ENCODE results near the gene RTN4RL1.

RTN4RL1 gene

GRCh38 chr17:1945621-1946020, 79.5 kb downstream of the RTN4RL1 start:
- no peak for TF ChIP-seq CTCF (IDR thresholded peaks at IDR 0.05)

DNA sequence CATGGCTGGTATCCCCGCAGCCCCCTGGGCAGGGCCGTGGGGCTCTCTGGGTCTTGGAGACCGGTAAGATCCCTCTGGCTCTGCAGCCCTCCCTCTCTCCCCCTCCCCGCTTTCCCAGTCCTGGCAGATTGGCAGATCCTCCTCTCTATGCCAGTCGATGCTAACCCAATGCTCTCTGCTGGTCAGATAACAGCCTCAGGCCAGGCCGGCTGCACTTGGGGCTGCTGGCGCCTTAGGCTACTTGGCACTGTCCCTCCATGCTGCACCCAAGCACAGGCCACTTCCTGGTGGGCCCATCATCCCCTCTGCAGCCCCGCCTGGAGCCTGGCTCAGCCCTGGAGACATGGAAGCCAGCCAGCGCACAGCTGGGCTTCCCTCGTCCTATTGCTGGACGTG, 81.7 kb downstream of the RTN4RL1 start:
- no peak for TF ChIP-seq CTCF (IDR thresholded peaks at IDR 0.05)

DNA sequence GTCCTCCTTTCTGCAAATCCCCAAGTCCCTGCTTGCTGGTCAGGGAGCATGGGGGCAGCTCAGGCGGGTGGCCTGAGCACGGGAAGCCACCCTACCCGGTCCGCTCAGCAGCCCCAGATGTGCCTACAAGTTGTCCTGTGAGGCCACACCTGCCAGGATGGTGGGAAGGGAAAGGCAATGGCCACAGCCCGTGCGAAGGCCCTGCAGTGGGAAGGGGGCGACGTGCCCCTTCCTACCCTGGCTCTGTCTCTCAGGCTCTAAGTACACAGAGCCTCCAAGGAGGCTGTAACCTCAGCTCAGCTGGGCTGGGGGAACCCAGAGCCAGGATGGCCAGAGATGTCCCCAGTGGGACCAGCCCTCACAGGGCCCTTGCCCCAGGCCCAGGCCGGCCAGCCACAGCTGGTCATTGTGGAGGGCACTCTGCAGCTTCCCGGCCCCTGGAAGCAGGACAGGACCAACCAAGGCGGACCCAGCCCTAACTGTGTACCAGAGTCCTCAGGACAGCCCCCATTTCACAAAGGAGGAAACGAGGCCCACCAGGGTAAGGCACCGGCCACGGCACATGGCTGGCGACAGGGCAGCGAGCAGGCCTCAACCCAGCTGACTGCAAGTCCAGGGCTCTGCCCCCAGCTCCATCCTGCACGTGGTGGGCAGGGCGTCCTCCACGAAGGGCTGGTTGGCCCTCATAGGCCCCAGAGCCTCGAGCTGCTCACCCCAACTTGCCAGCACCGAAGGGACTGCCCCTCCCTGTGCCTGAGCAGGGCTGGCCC, 82.3 kb downstream of the RTN4RL1 start:
- no peak for TF ChIP-seq CTCF (IDR thresholded peaks at IDR 0.05)

DNA sequence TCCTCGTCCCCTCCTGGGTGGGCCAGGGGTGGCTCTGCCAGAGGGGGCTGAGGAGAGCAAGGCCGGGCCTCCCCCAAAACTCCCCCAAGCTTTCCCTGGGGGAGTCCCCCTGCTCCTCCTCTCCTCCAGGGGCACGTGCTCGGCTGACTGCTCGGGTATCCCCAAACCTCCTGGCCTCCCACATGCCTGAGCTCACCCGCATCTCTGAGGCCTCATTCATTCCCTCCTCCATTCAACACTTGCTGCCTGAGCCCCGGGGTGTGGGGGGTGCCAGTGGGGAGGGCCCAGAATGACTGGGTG, 83.1 kb downstream of the RTN4RL1 start:
- TF ChIP-seq CTCF (IDR thresholded peaks at IDR 0.05) = no peak

GRCh38 chr17:1941272-1942065, 83.7 kb downstream of the RTN4RL1 start:
- no peak for TF ChIP-seq CTCF (IDR thresholded peaks at IDR 0.05)

DNA sequence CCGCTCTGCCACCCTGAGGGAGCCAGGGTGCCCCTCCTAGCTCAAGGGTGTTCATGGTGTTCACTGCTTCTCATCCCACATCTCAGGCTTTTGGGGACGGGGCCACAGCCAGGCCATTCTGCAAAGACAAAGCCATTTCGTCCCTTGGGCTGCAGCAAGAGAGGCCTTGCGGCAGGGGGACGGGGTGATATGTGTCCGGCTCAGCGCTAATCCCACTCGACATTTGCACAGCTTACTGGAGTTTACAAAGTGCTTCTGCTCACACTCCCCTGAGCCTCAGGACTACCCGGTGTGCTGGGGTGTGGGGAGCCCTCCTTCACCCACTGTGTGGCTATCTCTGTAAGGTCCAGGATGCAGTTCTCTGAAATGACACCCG, 84.3 kb downstream of the RTN4RL1 start:
- no peak for TF ChIP-seq CTCF (IDR thresholded peaks at IDR 0.05)

DNA sequence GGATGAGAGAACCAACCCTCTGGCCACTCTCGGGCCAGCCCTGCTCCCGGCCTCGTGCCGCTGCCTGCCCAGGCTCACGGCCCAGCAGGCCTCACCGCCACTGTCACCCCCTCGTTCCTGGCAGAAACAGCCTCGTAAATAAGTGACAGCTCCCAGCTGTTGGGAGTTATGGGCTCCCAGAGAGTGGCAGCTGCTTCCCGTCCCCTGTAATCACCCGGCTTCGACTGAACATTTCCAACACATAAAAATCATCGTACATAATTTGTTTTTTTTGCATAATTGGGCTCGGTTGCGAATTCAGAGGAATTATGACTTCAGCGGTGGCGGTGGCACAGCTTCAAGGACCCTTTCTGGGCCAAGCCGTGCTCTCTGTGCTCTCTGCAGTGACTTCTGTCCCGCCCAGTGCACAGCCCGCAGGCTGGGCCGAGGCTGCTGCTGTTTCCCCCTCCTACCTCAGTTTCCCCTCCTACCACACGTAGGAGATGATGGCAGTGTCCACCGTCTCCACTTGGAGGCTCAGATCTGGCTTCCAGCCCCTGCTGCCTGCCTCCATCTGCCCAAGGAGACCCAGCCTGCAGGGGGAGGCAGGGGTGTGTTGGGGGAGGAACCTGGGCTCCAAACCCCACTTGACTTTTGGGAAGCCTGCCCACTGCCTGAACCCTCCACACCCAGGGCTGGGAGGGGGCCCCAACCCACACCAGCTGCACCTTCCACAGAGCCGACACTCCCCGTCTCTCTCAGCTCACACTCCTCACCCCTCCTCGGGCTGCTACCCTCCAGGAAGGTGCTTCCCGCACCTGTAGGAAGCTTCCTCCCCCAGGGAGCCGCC, 84.9 kb downstream of the RTN4RL1 start:
- TF ChIP-seq CTCF (IDR thresholded peaks at IDR 0.05) = no peak
